Thymus (tissue), 11 donors: ENCODE measurements around the gene DCUN1D5. TPM values are rescaled to one million over a fixed set of nuclear protein-coding genes. Genes with fewer than 3 reads are reported as not detected.

ENCODE experiments used
- DNase-seq, 9 donors: peaks; one replicate each; pipeline ENCODE4 v3.0.0-alpha.2; 2013; ENCODE audit warnings: low spot score in 9 of 9, low read depth in 6 of 9, missing footprints in 1 of 9
- H3K27ac ChIP-seq, 2 donors: one replicate each; pipeline ENCODE4 v1.5.1; 2013; ENCODE audit warnings: control low read depth in 1 of 2, low read depth in 1 of 2, low read length in 1 of 2, mild to moderate bottlenecking in 1 of 2, moderate library complexity in 1 of 2
- H3K27me3 ChIP-seq, 2 donors: one replicate each; pipeline ENCODE4 v1.5.1; 2013; ENCODE audit warnings: low read length in 1 of 2; ENCODE audit not compliant: control insufficient read depth in 2 of 2, insufficient read depth in 1 of 2
- H3K36me3 ChIP-seq, 2 donors: one replicate each; pipeline ENCODE4 v1.5.1; 2013; ENCODE audit warnings: low read length in 1 of 2, mild to moderate bottlenecking in 1 of 2, moderate library complexity in 1 of 2; ENCODE audit not compliant: control insufficient read depth in 2 of 2, insufficient read depth in 2 of 2
- H3K4me1 ChIP-seq, 2 donors: one replicate each; pipeline ENCODE4 v1.5.1; 2013; ENCODE audit warnings: low read length in 2 of 2; ENCODE audit not compliant: control insufficient read depth in 2 of 2, insufficient read depth in 2 of 2
- H3K4me3 ChIP-seq, 2 donors: one replicate each; pipeline ENCODE4 v1.5.1; 2013; ENCODE audit warnings: low read length in 2 of 2, control low read depth in 1 of 2, mild to moderate bottlenecking in 1 of 2
- H3K9me3 ChIP-seq, 2 donors: one replicate each; pipeline ENCODE4 v1.5.1; 2013; ENCODE audit warnings: low read length in 1 of 2, mild to moderate bottlenecking in 1 of 2; ENCODE audit not compliant: control insufficient read depth in 2 of 2, insufficient read depth in 1 of 2
- WGBS: extraction: QIAGEN DNeasy Blood & Tissue Kit; methylation state at CpG from one replicate; pipeline ENCODE4 v1.1.7; 2013; 5-methylcytosine and 5-hydroxymethylcytosine counted together
- polyA plus RNA-seq: library from polyadenylated mRNA; stranded (reverse); fragments of 200-250 nt; gene quantifications from one replicate; pipeline ENCODE4 v1.2.3, GENCODE V29; 2013
- total RNA-seq: library from RNA; stranded (reverse); fragments of 120-200 nt; gene quantifications from one replicate; pipeline ENCODE4 v1.2.4, GENCODE V29; 2013
- donor health status: healthy.

The DCUN1D5 gene
- total and polyA plus RNA-seq, 2 donors: 21.1 to 37.1 TPM

DNA sequence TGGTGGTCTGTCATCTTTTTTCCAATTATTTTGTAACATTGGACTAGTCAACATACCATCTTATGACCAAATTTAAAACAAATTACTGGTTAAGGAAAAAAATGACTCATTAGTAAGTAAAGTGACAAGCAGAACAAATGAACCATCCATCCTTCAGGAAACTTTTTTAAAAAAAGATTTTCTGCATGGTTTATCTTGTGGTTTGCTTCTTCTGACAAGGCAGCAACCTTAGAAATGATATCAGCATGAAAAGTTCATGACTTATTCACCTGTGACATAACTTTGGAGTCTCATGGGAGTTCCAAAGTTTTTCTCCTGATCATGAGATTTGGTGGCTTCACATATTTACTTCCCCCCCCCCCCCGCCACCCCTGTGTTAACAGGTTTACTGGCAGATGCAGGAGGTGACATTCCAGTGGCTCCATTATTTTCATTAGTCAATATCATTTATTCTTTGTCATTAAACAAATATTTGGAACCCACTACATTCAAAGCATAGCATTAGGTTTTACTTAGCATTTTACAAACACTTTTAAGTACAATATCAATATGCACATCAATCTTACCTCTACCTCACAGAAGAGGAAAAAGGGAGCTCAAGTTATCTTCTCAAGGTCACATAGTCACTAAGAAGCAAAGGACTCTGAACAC is 40.7 kb downstream of the DCUN1D5 start:
- no peaks in the 10 kb centered on the region for H3K9me3 ChIP-seq
- H3K27me3 ChIP-seq: no peaks in the 10 kb centered on the region
- DNase-seq: no peak
- H3K27ac ChIP-seq: no peak overlapping the region
- 89% methylated on average over 1 of the region's 1 CpG for WGBS
- H3K36me3 ChIP-seq: no peaks in the 10 kb centered on the region
- H3K4me3 ChIP-seq: no peak overlapping the region
- no peaks in the 10 kb centered on the region for H3K4me1 ChIP-seq

GRCh38 chr11:103050351-103050750 is 41.6 kb downstream of the DCUN1D5 start:
- Histone ChIP-seq H3K4me3 (no peak overlapping the region), H3K4me1 (no peaks in the 10 kb centered on the region), H3K27ac (no peak overlapping the region), H3K36me3 (no peaks in the 10 kb centered on the region), H3K9me3 (no peaks in the 10 kb centered on the region), H3K27me3 (no peaks in the 10 kb centered on the region)
- DNase-seq: no peak

GRCh38 chr11:103047837-103048236 is 44.1 kb downstream of the DCUN1D5 start:
- no peak overlapping the region for H3K27ac ChIP-seq
- H3K27me3 ChIP-seq: no peaks in the 10 kb centered on the region
- DNase-seq: no peak
- H3K4me1 ChIP-seq: no peaks in the 10 kb centered on the region
- no peaks in the 10 kb centered on the region for H3K9me3 ChIP-seq
- no peak overlapping the region for H3K4me3 ChIP-seq
- H3K36me3 ChIP-seq: no peaks in the 10 kb centered on the region

GRCh38 chr11:103043826-103044678 is 47.9 kb downstream of the DCUN1D5 start:
- H3K36me3 ChIP-seq: no peaks in the 10 kb centered on the region
- no peak overlapping the region for H3K4me3 ChIP-seq
- no peaks in the 10 kb centered on the region for H3K27me3 ChIP-seq
- H3K27ac ChIP-seq: no peak overlapping the region
- no peaks in the 10 kb centered on the region for H3K4me1 ChIP-seq
- WGBS: 91% methylated on average over 7 of the region's 7 CpGs
- H3K9me3 ChIP-seq: no peaks in the 10 kb centered on the region
- no peak for DNase-seq

GRCh38 chr11:103042161-103042560 is 49.8 kb downstream of the DCUN1D5 start:
- H3K9me3 ChIP-seq: no peaks in the 10 kb centered on the region
- H3K36me3 ChIP-seq: no peaks in the 10 kb centered on the region
- DNase-seq: no peak
- H3K27me3 ChIP-seq: no peaks in the 10 kb centered on the region
- no peak overlapping the region for H3K27ac ChIP-seq
- H3K4me3 ChIP-seq: no peak overlapping the region
- no peaks in the 10 kb centered on the region for H3K4me1 ChIP-seq
- WGBS: 90% methylated on average over 2 of the region's 2 CpGs

- no peaks in the 10 kb centered on the region for H3K4me1 ChIP-seq
- WGBS: 49% methylated on average over 4 of the region's 4 CpGs
- DNase-seq: peak; percentile 32 to 80 (median 49)
- no peak overlapping the region for H3K4me3 ChIP-seq
- no peaks in the 10 kb centered on the region for H3K9me3 ChIP-seq
- no peaks in the 10 kb centered on the region for H3K36me3 ChIP-seq
- H3K27me3 ChIP-seq: no peaks in the 10 kb centered on the region
- no peak overlapping the region for H3K27ac ChIP-seq
Measured at GRCh38 chr11:103035791-103036434, 56.0 kb downstream of the DCUN1D5 start.

GRCh38 chr11:103035216-103035615 is 56.7 kb downstream of the DCUN1D5 start:
- no peaks in the 10 kb centered on the region for H3K36me3 ChIP-seq
- H3K4me1 ChIP-seq: no peaks in the 10 kb centered on the region
- no peak for DNase-seq
- no peak overlapping the region for H3K27ac ChIP-seq
- H3K4me3 ChIP-seq: no peak overlapping the region
- no peaks in the 10 kb centered on the region for H3K9me3 ChIP-seq
- no peaks in the 10 kb centered on the region for H3K27me3 ChIP-seq

DNA sequence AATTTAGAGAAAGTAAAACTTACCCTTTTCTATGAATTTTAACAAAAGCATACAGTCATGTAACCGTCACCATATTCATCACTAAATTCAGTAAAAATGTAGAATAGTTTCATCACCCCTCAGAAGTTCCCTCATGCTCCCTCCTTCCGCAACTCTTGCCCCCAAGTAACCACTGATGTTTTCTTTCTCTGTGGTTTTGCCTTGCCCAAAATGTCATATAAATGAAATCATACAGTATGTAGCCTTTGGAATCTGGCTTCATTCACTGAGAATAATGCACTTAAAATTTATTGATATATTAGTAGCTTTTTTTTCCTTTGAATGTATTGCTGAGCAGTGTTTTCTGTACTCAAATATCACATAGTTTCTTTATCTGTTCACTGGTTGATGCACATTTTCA is 60.1 kb downstream of the DCUN1D5 start:
- H3K9me3 ChIP-seq: no peaks in the 10 kb centered on the region
- no peak for DNase-seq
- WGBS: 96% methylated on average over 2 of the region's 2 CpGs
- H3K4me3 ChIP-seq: no peak overlapping the region
- H3K36me3 ChIP-seq: no peaks in the 10 kb centered on the region
- no peak overlapping the region for H3K27ac ChIP-seq
- H3K27me3 ChIP-seq: no peaks in the 10 kb centered on the region
- H3K4me1 ChIP-seq: no peaks in the 10 kb centered on the region

DNA sequence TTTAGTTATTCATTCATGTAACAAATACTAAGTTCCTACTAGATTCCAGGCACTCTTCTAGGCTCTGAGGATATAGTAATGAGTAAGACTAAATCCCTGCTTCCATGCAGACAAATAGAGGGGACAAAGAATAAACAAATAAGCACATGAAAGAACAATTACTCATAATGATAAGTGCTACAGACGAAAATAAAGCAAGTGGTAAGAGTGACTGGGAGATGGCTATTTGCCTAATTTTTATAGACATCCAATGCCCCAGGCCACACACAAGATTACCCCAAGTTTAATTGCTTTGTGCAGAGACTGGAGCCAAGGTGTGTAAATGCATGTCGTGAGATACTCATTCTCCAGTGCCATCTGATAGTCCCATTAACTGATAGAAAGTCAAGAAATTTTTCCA is 62.6 kb downstream of the DCUN1D5 start:
- H3K4me1 ChIP-seq: no peaks in the 10 kb centered on the region
- H3K36me3 ChIP-seq: no peaks in the 10 kb centered on the region
- no peaks in the 10 kb centered on the region for H3K27me3 ChIP-seq
- no peaks in the 10 kb centered on the region for H3K9me3 ChIP-seq
- 80% methylated on average over 2 of the region's 2 CpGs for whole genome bisulfite sequencing
- no peak overlapping the region for H3K27ac ChIP-seq
- no peak overlapping the region for H3K4me3 ChIP-seq
- no peak for DNase-seq
